NCI-H2107 (cell line): ENCODE results near the gene IFIT1B.
"Not testable (repeated sequence)": the region's sequence is repeated elsewhere in the genome, so short reads cannot be mapped to it uniquely, and the experiment has no call there.

Source experiments
- DNase-seq: peaks from one replicate; lab custom pipeline; 2025; lab: John Stamatoyannopoulos, UW

IFIT1B gene

DNA sequence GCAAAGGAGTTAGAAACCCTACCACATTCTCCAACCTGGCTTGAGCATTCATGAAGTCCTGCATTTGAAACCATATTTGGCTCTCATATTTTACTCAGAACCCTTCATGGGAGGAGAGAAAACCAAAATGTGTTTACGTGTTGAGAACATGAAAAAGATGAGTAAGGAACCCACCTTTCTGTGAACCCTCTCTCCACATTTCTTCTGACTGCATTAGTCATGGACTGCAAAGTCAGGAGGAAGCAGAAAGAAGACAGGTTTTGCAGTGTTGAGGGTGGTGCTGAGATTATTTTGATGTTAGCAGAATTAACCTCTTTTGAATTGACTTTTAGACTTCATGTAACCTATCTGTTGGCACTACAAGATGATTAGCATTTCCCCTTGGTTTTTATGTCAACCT, 4.9 kb downstream of the IFIT1B start:
- no peak for DNase-seq

DNA sequence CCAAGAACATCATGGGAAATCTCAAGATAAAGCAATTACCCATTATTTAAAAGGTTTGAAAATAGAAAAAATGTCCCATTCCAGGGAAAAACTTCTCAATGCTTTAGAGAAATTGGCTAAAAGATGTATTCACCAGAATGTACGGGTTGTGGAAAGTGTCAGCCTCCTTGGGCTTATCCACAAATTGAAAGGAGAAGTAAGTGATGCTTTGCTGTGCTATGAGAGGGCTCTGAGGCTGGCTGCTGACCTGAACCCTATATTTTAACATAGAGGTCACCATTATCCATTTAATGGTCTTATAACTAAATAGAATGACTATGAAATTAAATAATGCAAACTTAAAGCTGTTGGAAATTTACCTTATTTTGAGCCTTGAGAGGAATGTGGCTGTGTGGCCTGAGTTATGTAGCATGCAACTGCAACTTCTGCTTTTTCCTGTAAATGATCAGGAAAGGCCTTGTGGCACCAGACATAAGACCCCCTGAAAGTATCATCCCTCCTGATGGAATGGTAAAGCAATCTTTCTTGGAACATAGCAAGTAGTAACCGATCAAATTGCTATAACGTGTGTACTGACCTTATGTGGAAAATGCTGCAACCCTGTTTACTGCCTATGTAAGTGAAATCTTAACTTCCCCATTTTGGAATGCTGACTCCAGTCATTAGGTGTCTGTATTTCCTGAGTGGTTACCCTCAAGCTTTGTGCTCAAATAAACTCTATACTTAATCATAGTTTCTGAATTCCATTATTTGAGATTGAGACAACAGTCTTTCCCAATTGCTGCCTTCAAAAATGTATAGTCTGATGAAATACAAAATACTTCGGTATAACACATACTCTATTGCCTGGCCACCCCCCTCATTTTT, 6.9 kb downstream of the IFIT1B start:
- no peak for DNase-seq

DNA sequence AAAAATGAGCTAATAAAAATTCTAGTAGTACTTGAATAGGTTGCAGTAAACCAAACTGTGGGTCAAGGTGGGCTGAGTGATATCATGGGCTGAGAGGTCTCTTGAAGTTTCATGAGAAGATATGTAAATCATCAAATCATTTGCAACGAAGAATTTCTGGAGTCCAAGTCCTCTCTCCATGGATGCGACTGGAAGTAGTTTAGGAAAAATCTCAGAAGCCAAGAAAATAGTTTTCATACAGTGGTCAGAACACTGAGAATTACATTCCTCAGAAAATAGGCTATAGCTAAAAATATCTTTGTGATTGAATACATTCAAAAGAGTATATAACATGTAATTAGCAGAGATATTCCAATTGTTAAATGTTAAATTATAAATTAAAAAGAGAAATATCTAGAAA, 10.9 kb downstream of the IFIT1B start:
- DNase-seq = no peak

DNA sequence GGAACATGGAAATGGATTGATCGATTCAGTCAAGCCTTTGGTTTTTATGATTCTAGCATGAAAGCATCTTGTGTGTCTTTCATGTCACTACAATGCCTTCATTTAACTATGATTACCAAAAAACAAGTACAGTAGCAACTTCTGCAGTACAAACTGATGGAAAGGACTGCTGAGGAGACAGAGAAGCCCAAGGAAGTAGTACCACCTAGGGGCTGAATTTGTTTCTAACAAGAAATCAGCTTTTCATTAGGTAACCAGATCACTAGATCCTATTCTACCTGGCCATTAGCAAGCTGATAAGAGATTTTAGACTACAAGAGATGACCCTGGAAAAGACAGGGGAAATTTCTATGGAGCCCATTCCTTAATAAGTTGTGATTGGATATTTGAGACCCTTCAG, 11.4 kb downstream of the IFIT1B start:
- no peak for DNase-seq

DNA sequence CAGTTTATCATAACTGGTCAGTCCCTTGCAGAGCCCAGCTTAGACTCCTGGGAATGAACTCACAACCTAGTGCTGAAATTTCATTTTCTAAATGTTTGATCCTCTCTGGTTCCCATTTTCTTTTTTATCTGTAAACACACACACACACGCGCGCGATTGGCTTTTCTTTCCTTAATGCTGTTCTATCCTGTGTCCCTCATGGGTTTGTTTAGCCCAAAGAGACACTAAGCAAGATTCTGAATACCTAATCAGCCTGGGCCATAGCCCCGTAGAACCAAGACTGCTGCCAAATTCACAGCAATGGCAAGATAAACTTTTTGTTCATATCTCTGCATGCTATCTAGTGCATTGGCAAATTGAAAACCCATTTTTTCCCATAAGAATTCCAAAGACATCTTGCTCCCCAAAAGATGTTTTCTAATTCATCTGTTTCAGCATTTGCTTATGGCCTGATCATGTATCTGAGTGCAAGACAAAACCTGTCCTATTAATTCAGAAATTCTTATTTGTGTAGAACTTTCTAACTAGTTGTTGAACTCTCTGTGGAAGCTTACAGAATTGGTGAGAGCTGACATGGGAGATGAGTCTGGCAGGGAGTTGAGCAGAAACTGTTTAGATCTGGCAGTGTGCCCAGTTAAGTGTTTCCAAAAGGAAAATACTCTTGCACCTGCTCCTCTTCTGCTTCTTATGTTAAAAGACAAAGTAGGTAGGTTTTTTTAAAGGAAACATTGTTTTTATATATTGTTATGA, 12.8 kb downstream of the IFIT1B start:
- DNase-seq = no peak

DNA sequence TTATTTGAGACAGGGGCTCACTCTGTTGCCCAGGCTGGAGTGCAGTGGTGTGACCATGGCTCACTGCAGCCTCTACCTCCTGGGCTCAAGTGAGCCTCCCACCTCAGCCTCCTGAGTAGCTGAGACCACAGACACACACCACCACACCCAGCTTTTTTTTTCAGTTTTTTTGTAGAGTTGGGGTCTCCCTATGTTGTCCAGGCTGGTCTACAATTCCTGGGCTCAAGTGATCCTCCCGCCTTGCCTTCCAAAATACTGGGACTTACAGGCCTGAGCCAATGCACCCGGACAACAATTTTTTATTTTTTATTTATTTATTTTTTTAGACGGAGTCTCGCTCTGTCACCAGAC, 13.3 kb downstream of the IFIT1B start:
- not testable (repeated sequence) for DNase-seq

DNA sequence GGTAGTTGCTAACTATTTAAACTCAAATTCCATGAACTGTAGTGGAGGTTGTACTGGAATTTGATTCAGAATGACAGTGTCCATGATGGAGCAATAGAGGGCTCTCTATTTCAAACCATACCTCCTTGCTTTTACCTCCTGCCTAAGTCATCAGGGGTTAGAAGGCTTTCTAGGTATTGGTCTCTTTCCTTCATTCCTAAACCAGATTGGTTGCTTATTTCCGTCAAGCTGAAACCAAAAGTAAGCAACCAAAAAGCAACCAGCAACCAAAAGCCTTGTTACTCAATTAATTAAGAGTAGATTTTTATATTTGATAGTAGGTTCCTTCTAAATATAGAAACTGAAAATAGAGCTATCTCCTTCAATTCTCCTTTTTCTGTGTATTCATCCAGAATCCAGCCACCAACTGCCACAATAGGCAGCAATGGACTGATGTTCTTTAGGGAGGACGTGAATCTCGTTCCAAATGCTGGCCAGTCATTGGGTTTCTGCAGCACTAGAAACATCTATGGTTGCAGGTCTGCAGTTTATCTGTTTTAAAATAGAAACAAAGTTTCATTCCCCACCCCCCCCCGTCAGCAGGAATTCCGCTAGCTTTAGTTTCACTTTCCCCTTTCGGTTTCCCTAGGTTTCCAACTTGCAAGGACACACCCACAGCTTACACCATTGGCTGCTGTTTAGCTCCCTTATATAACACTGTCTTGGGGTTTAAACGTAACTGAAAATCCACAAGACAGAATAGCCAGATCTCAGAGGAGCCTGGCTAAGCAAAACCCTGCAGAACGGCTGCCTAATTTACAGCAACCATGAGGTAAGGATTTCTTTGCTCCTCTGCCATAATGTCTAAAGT, 14.3 kb downstream of the IFIT1B start, which contains the start of gene IFIT1:
TSS of gene IFIT1 (plus strand) at position 717 of the 850 bp plus-strand sequence. CDS start at position 807, 90 bp downstream.
- DNase-seq = no peak

DNA sequence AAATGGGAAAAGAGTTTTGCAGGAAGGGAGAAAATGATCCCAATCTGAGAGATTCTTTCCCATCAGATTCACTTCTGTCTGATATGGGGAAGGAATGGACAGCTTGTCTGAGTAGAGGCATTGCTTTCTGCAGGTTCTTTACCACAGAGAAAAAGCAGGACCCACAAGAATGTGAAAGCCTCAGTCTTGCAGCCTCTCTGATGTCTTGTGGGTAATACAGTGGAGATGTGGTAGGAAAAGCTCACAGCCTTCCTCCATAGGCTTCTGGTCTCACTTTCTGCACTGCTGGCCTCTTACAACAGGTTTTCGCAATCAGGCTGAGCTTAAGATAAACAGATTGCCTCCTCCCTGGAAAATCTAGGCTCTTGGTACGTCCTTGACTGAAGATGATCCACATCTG, 15.1 kb downstream of the IFIT1B start:
- no peak for DNase-seq

DNA sequence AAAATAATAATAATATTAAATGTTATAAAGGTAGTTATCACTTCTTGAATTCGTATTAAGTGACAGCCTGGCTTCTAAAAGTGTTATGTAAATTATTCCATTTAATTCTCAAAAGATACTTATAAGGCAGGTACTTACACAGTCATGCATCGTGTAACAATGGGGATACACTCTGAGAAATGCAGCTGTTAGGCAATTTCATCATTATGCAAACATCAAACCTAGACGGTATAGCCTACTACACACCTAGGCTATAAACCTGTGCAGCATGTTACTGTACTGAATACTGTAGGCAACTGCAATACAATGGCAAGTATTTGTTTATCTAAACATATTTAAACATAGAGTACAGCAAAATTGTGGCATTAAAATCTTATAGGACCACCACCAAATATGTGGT, 16.0 kb downstream of the IFIT1B start:
- DNase-seq = no peak

DNA sequence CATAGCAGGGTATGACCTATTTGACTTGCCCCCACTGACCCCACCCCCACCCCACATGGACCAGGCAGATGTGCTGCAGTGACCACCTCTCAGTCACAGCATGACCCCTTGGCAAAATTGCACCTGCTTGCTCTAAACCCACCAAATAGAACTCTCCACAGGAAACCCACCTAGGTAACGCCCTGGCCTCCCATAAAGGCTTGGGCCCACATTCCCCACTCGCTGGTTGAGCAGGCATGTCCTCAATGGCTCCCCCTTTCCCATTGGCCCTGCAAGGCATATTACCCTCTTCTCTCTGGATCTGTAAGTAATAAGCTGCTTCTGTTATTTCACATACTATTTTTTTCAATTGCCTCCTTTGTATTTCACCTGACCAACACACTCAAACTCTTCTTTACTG, 17.3 kb downstream of the IFIT1B start:
- DNase-seq = no peak

DNA sequence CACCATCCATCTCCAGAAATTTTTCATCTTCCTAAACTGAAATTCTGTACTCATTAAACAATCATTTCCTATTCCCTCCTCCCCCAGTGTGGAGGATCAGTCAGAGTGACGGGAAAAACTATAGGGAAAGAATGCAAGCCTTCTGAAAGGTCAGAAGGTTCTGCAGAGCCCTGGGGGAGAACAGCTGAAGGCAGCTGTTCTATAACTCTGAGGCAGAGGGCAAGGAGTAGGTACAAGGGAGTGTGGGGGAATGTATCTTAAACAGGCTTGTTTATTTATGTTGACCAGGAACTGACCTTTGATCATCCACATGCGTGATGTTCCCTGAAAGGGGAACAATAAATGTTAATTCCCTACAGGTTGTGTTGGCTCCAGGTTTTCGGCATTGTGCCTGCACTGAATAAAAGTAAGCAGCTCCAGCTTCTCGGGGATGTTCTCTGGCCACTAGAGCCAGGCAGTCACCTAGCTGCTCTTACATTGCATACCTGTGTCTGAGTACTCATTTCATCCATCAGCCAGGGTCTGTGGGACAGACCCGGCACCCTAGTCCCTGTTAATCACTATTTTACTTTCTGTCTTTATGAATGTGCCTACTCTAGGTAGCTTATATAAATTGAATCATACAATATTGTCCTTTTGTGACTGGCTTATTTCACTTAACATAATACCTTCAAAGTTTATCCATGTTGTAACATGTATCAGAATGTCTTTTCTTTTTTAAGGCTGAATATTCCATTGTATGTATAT, 20.3 kb downstream of the IFIT1B start:
- DNase-seq = no peak

DNA sequence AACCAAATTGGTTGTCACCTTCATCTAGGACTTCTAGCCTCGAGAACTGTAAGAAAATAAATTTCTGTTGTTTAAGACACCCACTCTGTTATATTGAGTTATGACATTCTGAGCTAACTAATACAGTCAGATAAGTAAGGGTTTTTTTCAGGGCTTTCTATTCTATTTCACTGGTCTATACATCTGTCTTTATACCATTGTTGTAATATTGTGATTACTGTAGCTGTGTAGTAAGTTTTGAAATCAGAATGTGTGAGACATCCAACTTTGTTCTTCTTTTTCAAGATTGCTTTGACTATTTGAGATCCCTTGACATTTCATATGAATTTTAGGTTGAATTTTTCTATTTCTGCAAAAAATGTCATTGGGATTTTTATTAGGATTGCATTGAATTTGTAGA, 22.1 kb downstream of the IFIT1B start:
- no peak for DNase-seq

DNA sequence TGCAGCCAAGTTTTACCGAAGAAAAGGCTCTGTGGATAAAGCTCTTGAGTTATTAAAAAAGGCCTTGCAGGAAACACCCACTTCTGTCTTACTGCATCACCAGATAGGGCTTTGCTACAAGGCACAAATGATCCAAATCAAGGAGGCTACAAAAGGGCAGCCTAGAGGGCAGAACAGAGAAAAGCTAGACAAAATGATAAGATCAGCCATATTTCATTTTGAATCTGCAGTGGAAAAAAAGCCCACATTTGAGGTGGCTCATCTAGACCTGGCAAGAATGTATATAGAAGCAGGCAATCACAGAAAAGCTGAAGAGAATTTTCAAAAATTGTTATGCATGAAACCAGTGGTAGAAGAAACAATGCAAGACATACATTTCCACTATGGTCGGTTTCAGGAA, 25.2 kb downstream of the IFIT1B start:
- DNase-seq = no peak

DNA sequence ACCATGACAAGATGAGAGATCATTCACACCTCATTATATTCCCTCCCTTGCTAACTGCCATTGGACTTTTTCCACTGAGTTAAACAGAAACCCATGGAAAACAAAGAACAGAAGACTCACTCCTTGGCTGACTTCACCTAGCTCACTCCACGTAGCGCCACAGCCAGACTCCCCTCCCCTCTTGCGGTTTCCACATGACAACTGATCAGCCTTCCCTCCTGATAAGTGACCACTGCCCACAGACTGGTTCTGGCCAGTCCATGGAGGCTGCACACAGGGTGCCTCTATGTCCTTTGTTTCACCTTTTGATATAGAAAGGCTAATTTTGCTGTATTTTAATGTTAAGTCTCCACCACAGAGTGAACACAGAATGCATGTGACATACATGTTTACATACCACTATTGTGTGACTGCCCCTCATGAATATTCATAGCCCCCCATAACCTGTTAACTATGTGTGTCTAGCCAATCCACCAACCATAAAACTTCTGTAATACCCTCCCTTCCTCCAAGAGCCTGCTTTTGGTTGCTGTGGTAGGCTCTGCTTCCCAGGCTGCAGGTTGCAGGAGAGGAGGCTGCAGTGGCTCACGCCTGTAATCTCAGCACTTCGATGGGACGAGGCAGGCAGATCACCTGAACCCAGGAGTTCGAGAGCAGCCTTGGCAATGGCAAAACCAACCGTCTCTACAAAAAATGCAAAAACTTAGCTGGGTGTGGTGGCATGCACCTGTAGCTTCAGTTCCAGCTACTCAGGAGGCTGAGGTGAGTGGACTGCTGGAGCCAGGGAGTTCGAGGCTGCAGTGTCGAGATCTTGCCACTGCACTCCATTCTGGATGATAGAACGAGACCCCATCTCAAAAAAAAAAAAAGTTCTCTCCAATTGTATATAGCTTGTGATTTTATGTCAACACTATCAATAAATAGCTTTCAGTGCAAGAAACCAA, 26.5 kb downstream of the IFIT1B start:
- no peak for DNase-seq

DNA sequence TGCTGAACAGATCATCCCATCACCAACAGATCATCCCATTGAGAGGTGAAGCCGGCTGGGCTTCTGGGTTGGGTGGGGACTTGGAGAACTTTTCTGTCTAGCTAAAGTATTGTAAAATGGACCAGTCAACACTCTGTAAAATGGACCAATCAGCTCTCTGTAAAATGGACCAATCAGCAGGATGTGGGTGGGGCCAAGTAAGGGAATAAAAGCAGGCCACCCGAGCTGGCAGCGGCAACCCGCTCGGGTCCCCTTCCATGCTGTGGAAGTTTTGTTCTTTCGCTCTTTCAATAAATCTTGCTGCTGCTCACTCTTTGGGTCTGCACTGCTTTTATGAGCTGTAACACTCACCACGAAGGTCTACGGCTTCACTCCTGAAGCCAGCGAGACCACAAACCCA, 28.3 kb downstream of the IFIT1B start:
- DNase-seq = not testable (repeated sequence)

DNA sequence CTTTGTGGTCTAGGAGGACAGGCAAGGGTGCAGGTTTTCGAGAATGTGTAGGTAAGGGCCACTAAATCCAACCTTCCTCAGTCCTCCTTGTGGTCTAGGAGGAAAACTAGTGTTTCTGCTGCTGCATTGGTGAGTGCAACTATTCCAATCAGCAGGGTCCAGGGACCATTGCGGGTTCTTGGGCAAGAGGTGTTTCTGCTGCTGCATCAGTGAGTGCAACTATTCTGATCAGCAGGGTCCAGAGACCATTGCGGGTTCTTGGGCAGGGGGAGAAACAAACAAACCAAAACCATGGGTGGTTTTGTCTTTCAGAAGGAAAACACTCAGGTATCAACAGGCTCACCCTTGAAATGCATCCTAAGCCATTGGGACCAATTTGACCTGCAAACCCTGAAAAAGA, 29.9 kb downstream of the IFIT1B start:
- DNase-seq = not testable (repeated sequence)

DNA sequence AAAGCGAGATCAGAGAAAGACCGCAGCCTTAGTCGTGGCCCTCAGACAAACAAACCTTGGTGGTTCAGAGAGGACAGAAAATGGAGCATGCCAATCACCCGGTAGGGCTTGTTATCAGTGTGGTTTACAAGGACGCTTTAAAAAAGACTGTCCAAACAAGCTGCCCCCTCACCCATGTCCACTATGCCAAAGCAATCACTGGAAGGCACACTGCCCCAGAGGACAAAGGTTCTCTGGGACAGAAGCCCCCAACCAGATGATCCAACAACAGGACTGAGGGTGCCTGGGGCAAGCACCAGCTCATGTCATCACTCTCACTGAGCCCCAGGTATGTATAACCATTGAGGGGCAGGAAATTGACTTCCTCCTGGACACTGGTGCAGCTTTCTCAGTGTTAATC, 31.4 kb downstream of the IFIT1B start:
- DNase-seq = not testable (repeated sequence)

DNA sequence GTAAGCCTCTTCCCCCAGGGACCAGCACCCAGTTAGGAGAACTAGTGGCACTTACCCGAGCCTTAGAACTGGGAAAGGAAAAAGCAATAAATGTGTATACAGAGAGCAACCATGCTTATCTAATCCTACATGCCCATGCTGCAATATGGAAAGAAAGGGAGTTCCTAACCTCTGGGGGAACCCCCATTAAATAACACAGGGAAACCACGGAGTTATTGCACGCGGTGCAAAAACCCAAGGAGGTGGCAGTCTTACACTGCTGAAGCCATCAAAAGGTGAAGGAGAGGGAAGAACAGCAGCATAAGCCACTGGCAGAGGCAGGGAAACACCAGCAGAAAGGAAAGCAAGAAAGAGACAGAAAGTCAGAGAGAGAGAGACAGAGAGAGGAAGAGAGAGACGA, 32.7 kb downstream of the IFIT1B start:
- not testable (repeated sequence) for DNase-seq

DNA sequence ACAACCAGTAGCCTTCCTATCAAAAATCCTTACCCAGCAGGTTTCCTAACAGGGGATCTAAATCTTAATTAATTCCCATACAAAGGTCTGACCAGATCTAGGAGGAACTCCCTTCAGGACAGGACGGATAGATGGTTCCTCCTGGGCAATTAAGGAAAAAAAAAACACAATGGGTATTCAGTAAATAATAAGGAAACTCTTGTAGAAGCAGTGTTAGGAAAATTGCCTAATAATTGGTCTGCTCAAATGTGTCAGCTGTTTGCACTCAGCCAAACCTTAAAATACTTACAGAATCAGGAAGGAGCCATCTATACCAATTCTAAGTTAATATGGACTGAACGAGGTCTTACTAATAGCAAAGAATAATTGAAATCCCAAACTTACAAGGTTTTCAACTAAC, 33.3 kb downstream of the IFIT1B start:
- DNase-seq = not testable (repeated sequence)

DNA sequence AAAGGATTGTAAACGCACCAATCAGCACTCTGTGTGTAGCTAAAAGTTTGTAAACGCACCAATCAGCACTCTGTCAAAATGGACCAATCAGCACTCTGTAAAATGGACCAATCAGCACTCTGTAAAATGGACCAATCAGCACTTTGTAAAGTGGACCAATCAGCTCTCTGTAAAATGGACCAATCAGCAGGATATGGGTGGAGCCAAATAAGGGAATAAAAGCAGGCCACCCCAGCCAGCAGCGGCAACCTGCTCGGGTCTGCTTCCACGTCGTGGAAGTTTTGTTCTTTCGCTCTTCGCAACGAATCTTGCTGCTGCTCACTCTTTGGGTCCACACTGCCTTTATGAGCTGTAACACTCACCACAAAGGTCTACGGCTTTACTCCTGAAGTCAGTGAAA, 34.4 kb downstream of the IFIT1B start:
- DNase-seq = not testable (repeated sequence)
